Right lobe of liver (tissue), 6 donors: ENCODE results near the gene TMEM51. TPM values are rescaled to one million over a fixed set of nuclear protein-coding genes. Genes with fewer than 3 reads are reported as not detected.

Experiments used
- ATAC-seq, 4 donors: fragments of 200-7000 bp; cut with Tn5 transposase; one replicate each; pipeline ENCODE4 v1.9.1; 2020; ENCODE audit warnings: mild to moderate bottlenecking in 4 of 4, moderate library complexity in 4 of 4
- DNase-seq, 3 donors: peaks; one replicate each; pipeline ENCODE4 v3.0.0-alpha.2; 2020
- H3K27ac ChIP-seq, 3 donors: fragments of 200-600 bp; one replicate each; pipeline ENCODE4 v1.8.0; 2022
- H3K27me3 ChIP-seq, 2 donors: fragments of 200-600 bp; one replicate each; pipeline ENCODE4 v1.8.0; 2022
- H3K36me3 ChIP-seq, 4 donors: fragments of 200-600 bp; sonication (generic) in 1 of 4; one replicate each; pipeline versions ENCODE4 v1.5.1 to v1.8.0; 2017 to 2022; ENCODE audit warnings: control low read depth in 1 of 4
- H3K4me1 ChIP-seq, 4 donors: fragments of 200-600 bp; sonication (generic) in 1 of 4; one replicate each; pipeline versions ENCODE4 v1.5.1 to v1.8.0; 2017 to 2022; ENCODE audit warnings: control low read depth in 1 of 4
- H3K4me3 ChIP-seq, 3 donors: fragments of 200-600 bp; one replicate each; pipeline ENCODE4 v1.8.0; 2022
- H3K9me3 ChIP-seq, 4 donors: fragments of 200-600 bp; sonication (generic) in 1 of 4; one replicate each; pipeline versions ENCODE4 v1.5.1 to v1.8.0; 2017 to 2022; ENCODE audit warnings: control low read depth in 1 of 4
- POLR2A ChIP-seq: fragments of 450-650 bp; IDR thresholded peaks from one replicate; pipeline ENCODE4 v1.6.1; 2017; ENCODE audit warnings: antibody characterized with exemption, mild to moderate bottlenecking
- WGBS: methylation state at CpG from one replicate; pipeline ENCODE4 v1.1.6; 2018; ENCODE audit warnings: low coverage, low lambda C conversion rate; ENCODE audit not compliant: insufficient coverage; ENCODE audit errors: missing lambda C conversion rate; 5-methylcytosine and 5-hydroxymethylcytosine counted together
- intact Hi-C, 2 donors: fragments of 100-400 bp; cut with DNase I; formaldehyde crosslinking; loops; one replicate each; pipeline versions ENCODE4 v1.11.2 to v1.14.1; 2022
- total RNA-seq, 6 experiments: library from RNA; depleted of rRNA in 2 of 6; stranded (reverse); fragments of >200 nt in 2 of 6; fragmentation: NEBNext Ultra II Directional in 3 of 6; extraction: Animal tissue kit (Norgen Biotek cat#: 25700) in 3 of 6; gene quantifications; one replicate each; pipeline versions ENCODE4 v1.1.0 to v1.2.4, GENCODE V29; 2016 to 2023
- TF ChIP-seq, protein P1 (sequence below), 4 donors: fragments of 200-600 bp in 3 of 4; fragments of 450-650 bp in 1 of 4; IDR thresholded peaks; one replicate each; pipeline versions ENCODE4 v1.5.1 to v1.8.0; 2016 to 2022; ENCODE audit warnings: antibody characterized with exemption in 4 of 4, mild to moderate bottlenecking in 2 of 4
- donor health status: DM: no; HTN: yes; CAD: no.
- donor health status: DM: no; HTN: no; CAD: no.
- donor health status: DM: no; HTN: no; CAD: no.
- donor health status: DM: no; HTN: yes; CAD: no.
- donor health status: DM: no; HTN: yes; CAD: no.

The TMEM51 gene
- total RNA-seq, 6 experiments from 2014 or later = 1.3 to 5.4 (median 1.9) TPM

- H3K36me3 ChIP-seq = no peaks in the 10 kb centered on the region
- peak overlapping the region in 1 of 3 donors; percentile 88 for H3K27ac ChIP-seq
- peak overlapping the region; percentile 51 to 59 (median 55) for H3K4me3 ChIP-seq
- peaks cover 0 to 26% of the 10 kb centered on the region in 2 donors for H3K27me3 ChIP-seq
- WGBS = 3% methylated on average over 8 of the region's 37 CpGs
- H3K9me3 ChIP-seq = no peaks in the 10 kb centered on the region
- ATAC-seq (peak in 1 of 4 donors; percentile 7), DNase-seq (peak in 1 of 3 donors; percentile 51)
- TF ChIP-seq, protein P1, sequence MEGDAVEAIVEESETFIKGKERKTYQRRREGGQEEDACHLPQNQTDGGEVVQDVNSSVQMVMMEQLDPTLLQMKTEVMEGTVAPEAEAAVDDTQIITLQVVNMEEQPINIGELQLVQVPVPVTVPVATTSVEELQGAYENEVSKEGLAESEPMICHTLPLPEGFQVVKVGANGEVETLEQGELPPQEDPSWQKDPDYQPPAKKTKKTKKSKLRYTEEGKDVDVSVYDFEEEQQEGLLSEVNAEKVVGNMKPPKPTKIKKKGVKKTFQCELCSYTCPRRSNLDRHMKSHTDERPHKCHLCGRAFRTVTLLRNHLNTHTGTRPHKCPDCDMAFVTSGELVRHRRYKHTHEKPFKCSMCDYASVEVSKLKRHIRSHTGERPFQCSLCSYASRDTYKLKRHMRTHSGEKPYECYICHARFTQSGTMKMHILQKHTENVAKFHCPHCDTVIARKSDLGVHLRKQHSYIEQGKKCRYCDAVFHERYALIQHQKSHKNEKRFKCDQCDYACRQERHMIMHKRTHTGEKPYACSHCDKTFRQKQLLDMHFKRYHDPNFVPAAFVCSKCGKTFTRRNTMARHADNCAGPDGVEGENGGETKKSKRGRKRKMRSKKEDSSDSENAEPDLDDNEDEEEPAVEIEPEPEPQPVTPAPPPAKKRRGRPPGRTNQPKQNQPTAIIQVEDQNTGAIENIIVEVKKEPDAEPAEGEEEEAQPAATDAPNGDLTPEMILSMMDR (IDR thresholded peaks at IDR 0.05) = no peak
- no peak for TF ChIP-seq POLR2A
- intact Hi-C loops = loop anchor here in 1 of 2 donors (10.0 kb wide), 1 partner anchor 120 kb away; no protein-coding TSS in a partner anchor
- H3K4me1 ChIP-seq = peaks cover 0 to 19% (median 3%) of the 10 kb centered on the region in 4 donors
Measured at GRCh38 chr1:15154480-15155036, 1.0 kb downstream of the TMEM51 start.

DNA sequence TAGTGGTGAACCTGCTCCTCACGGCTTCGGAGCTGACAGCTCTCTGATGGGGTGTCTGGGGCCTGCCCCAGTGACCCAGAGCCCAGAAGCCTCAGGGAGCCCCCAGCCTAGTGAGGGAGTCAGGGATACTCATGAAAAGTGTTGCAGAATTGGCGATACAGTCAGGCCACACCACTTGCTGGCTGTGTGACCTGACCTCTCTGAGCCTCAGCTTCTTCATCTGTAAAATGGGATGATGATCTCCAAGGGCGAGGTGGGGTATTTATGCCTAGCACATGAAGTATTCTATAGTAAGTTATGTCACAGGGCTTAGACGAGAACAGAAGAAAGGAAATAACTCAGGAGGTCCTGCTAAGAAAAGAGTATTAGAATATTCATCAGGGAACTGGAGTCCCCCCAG lies 1.6 kb downstream of the TMEM51 start:
- Histone ChIP-seq H3K27ac (no peak overlapping the region), H3K27me3 (peaks cover 0 to 26% of the 10 kb centered on the region in 2 donors), H3K36me3 (no peaks in the 10 kb centered on the region), H3K4me3 (peak overlapping the region in 2 of 3 donors; percentile 51 to 59), H3K4me1 (peaks cover 0 to 19% (median 3%) of the 10 kb centered on the region in 4 donors), H3K9me3 (no peaks in the 10 kb centered on the region)
- intact Hi-C loops = loop anchor here in 1 of 2 donors (10.0 kb wide), 1 partner anchor 120 kb away; no protein-coding TSS in a partner anchor
- no peak for ATAC-seq
- 92% methylated on average over 5 of the region's 5 CpGs for whole genome bisulfite sequencing
- no peak for DNase-seq
- TF ChIP-seq POLR2A = no peak
- TF ChIP-seq, protein P1 (IDR thresholded peaks at IDR 0.05) = no peak

DNA sequence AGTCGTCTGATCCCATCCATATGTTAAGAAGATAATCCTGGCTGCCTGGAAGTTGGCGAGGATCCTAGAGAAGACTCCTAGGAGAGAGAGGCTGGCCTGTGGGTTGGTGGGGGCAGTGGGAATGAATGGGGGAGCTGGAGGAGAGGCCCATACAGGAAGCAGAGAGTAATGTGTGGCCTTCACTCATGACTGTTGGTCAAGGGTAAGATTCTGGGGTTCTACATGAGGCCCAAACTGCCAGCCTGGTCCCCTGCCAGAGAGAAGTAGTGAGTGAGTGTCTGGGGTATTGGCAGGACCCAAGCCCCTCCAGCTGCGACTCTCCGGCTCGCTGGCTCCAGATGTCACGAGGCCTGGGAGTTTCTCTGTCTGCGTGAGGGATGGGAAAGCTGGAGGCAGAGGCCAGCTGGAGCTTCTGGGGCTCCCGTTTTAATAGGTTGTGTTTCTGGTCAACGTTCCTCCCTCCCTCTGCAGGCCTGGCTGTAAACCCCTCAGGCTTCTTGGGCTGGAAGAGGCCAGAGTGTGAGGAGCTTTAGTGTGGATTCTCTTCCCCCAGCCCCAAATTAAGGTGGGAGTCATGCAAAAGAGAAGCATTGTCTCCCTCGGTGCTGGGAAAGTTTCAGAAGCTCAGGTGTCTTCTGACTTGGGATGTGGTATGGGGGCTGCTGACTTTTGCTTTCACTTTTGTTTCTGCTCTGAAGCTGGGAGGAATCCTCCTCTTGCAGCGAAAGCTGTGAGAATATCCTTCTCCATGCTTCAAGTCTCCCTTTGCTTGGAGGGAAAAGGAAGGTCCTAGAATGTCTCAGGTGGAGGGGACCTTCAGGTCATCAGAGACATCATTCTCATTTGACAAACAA lies 2.6 kb downstream of the TMEM51 start:
- intact Hi-C loops = loop anchor here in 1 of 2 donors (10.0 kb wide), 1 partner anchor 119 kb away; no protein-coding TSS in a partner anchor
- Histone ChIP-seq H3K27me3 (peaks cover 0 to 26% of the 10 kb centered on the region in 2 donors), H3K4me1 (peaks cover 0 to 19% (median 3%) of the 10 kb centered on the region in 4 donors), H3K36me3 (no peaks in the 10 kb centered on the region), H3K27ac (peak overlapping the region in 1 of 3 donors; percentile 38), H3K9me3 (no peaks in the 10 kb centered on the region), H3K4me3 (no peak overlapping the region)
- DNase-seq = no peak
- no peak for TF ChIP-seq POLR2A
- TF ChIP-seq, protein P1 (IDR thresholded peaks at IDR 0.05) = no peak
- ATAC-seq = no peak
- WGBS = 55% methylated on average over 5 of the region's 11 CpGs

DNA sequence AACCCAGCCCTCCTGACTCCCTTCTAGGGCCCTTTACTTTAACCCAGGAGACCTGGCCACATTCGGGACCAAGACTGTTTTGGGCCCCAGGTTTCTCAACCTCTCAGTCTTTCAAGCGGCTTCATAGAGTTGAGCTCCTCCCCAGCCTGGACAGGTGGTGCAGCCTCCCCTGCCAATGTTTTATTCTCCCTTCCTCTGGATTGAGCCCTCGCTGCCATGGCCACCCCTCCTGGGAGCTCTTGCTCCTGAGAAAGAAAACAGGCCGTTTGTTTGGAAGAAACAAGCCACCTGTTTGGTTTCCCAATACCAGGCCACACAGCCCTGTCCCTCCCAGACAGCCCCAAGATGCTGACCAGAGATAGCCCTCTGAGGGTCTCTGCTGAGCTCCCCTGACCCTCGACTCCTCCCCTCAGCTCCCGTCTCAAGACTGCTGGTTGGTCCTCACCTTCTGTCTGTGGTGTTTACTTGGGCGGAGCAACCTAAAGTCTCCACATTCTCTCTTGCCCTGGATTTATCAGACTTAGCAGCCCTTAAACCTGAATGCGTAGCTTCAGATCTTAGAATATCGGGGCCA lies 3.3 kb downstream of the TMEM51 start:
- H3K4me3 ChIP-seq = no peak overlapping the region
- no peak for DNase-seq
- TF ChIP-seq POLR2A = no peak
- TF ChIP-seq, protein P1 (IDR thresholded peaks at IDR 0.05) = no peak
- intact Hi-C loops = loop anchor here in 1 of 2 donors (10.0 kb wide), 1 partner anchor 118 kb away; no protein-coding TSS in a partner anchor
- H3K27ac ChIP-seq = no peak overlapping the region
- 72% methylated on average over 8 of the region's 9 CpGs for WGBS
- no peak for ATAC-seq
- H3K36me3 ChIP-seq = no peaks in the 10 kb centered on the region
- peaks cover 0 to 19% (median 3%) of the 10 kb centered on the region in 4 donors for H3K4me1 ChIP-seq
- no peaks in the 10 kb centered on the region for H3K9me3 ChIP-seq
- peaks cover 0 to 26% of the 10 kb centered on the region in 2 donors for H3K27me3 ChIP-seq
